Fibroblast of lung (primary cell): ENCODE measurements around the gene PACSIN1. TPM values are rescaled to one million over a fixed set of nuclear protein-coding genes. Genes with fewer than 3 reads are reported as not detected.

Experiments
- DNase-seq, 2 donors: peaks; one replicate each; pipeline versions ENCODE4 v3.0.0 to v3.0.0-alpha.2; 2010; ENCODE audit warnings: low read depth in 2 of 2
- H2AFZ ChIP-seq: 2 replicates; pipeline ENCODE4 v1.5.1; 2012; ENCODE audit warnings: low read length, control low read depth, inconsistent platforms
- H3K27ac ChIP-seq: 2 replicates; pipeline ENCODE4 v1.5.1; 2011; ENCODE audit warnings: low read length, control low read depth; ENCODE audit not compliant: insufficient read depth
- H3K27me3 ChIP-seq: 2 replicates; pipeline ENCODE4 v1.5.1; 2011; ENCODE audit warnings: mild to moderate bottlenecking, low read length; ENCODE audit not compliant: control insufficient read depth, insufficient read depth
- H3K36me3 ChIP-seq: 2 replicates; pipeline ENCODE4 v1.5.1; 2011; ENCODE audit warnings: low read length; ENCODE audit not compliant: control insufficient read depth, insufficient read depth
- H3K4me1 ChIP-seq: 2 replicates; pipeline ENCODE4 v1.5.1; 2011; ENCODE audit warnings: low read length; ENCODE audit not compliant: control insufficient read depth, insufficient read depth; ENCODE audit errors: extremely low read depth
- H3K4me2 ChIP-seq: 2 replicates; pipeline ENCODE4 v1.5.1; 2011; ENCODE audit warnings: low read length, control low read depth; ENCODE audit not compliant: insufficient read depth; ENCODE audit errors: extremely low read depth
- H3K4me3 ChIP-seq, 4 experiments: fragments of 200-600 bp in 1 of 4; sonication (generic) in 1 of 4; replicated peaks in 1 of 4; 2 replicates each; pipeline ENCODE4 v1.5.1; 2011 to 2016; ENCODE audit warnings: low read length in 4 of 4, low read depth in 3 of 4, mild to moderate bottlenecking in 3 of 4, control low read depth in 2 of 4, inconsistent platforms in 1 of 4, mixed read lengths in 1 of 4; ENCODE audit not compliant: insufficient read depth in 1 of 4; ENCODE audit errors: control extremely low read depth in 1 of 4
- H3K79me2 ChIP-seq: 2 replicates; pipeline ENCODE4 v1.5.1; 2012; ENCODE audit warnings: mild to moderate bottlenecking, low read length, inconsistent platforms; ENCODE audit not compliant: control insufficient read depth, insufficient read depth
- H3K9ac ChIP-seq: 2 replicates; pipeline ENCODE4 v1.5.1; 2011; ENCODE audit warnings: mild to moderate bottlenecking, low read length, control low read depth; ENCODE audit not compliant: insufficient read depth
- H3K9me3 ChIP-seq: 2 replicates; pipeline ENCODE4 v1.5.1; 2012; ENCODE audit warnings: low read depth, low read length; ENCODE audit not compliant: control insufficient read depth, insufficient read depth
- H4K20me1 ChIP-seq: 2 replicates; pipeline ENCODE4 v1.5.1; 2011; ENCODE audit warnings: low read length; ENCODE audit not compliant: control insufficient read depth, insufficient read depth; ENCODE audit errors: extremely low read depth
- EZH2 ChIP-seq: IDR thresholded peaks from 2 replicates; pipeline ENCODE4 v1.5.1; 2012; ENCODE audit warnings: low read length, control low read depth, mild to moderate bottlenecking; ENCODE audit errors: missing control alignments
- polyA plus RNA-seq, 2 donors: library from polyadenylated mRNA; depleted of rRNA in 1 of 2; stranded (reverse) in 1 of 2; unstranded in 1 of 2; fragments of >200 nt; gene quantifications; 2 replicates each; pipeline ENCODE4 v1.2.1, GENCODE V29; 2011 to 2012; ENCODE audit warnings: missing spikeins in 1 of 2
- total RNA-seq: library from RNA; depleted of rRNA; stranded (reverse); fragments of >200 nt; gene quantifications from 2 replicates; pipeline ENCODE4 v1.2.1, GENCODE V29; 2014
- TF ChIP-seq, protein P1 (sequence below), 2 donors: IDR thresholded peaks in 1 of 2; conservative IDR thresholded peaks in 1 of 2; 1 replicate in 1 of 2; 2 replicates in 1 of 2; pipeline ENCODE4 v1.5.1; 2011 to 2012; ENCODE audit warnings: low read length in 2 of 2, control low read depth in 1 of 2, inconsistent platforms in 1 of 2, low read depth in 1 of 2, mild to moderate bottlenecking in 1 of 2

Gene PACSIN1
- total and polyA plus RNA-seq, 2 donors (not counting 1 experiment from before 2014, with no cell fraction given), result under 0.01 TPM; not detected in 1

DNA sequence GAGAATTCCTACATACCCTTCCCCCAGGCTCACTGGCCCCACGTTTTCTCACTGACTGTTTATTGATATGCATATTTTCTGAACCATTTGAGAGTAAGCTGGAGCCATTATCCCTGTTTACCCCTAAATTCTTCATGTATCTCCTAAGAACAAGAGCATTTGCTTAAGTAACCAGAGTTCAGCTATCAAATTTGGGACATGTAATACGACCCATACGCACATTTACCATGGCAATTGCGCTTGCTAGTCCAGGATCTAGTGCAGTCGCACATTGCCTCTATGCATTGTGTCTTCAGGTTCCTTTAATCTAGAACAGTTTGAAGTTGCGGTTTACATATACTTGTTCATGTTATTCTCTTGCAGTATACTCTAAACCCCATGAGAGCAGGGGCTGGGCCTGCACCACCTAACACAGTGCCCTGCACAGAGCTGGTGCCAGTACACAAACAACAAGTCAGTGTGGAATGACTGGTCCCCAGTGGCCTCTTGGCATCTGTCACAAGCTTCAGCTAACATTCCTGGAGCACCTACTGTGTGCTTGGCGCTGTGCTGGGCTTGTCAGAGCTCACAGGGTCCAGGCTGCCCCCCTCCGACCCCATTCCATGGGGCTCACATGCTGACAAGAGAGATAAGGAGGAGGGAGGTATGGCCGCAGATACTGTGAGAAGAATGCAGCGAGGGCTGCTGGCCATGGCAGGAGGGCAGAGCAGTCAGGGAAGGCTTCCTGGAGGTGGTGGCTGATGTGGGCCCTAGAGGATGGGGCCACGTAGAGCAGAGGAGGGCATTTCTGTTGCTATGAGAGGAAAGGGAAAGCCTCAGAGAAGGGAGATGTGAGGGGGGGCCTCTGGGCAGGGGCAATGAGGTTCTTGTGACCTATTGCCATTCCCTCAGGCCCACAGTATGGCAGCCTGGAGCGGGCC lies 62.1 kb downstream of the PACSIN1 start:
- no peak for TF ChIP-seq EZH2
- TF ChIP-seq, protein P1, sequence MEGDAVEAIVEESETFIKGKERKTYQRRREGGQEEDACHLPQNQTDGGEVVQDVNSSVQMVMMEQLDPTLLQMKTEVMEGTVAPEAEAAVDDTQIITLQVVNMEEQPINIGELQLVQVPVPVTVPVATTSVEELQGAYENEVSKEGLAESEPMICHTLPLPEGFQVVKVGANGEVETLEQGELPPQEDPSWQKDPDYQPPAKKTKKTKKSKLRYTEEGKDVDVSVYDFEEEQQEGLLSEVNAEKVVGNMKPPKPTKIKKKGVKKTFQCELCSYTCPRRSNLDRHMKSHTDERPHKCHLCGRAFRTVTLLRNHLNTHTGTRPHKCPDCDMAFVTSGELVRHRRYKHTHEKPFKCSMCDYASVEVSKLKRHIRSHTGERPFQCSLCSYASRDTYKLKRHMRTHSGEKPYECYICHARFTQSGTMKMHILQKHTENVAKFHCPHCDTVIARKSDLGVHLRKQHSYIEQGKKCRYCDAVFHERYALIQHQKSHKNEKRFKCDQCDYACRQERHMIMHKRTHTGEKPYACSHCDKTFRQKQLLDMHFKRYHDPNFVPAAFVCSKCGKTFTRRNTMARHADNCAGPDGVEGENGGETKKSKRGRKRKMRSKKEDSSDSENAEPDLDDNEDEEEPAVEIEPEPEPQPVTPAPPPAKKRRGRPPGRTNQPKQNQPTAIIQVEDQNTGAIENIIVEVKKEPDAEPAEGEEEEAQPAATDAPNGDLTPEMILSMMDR (conservative IDR thresholded peaks at IDR 0.05 in 1 of 2, IDR thresholded peaks at IDR 0.05 in 1 of 2; ENCODE audit: low read depth in 1 of 2, low read length in 2 of 2), result no peak
- Histone ChIP-seq H3K79me2 (no peaks in the 10 kb centered on the region), H3K9me3 (no peaks in the 10 kb centered on the region), H3K36me3 (no peaks in the 10 kb centered on the region), H3K9ac (no peak overlapping the region), H3K4me1 (no peaks in the 10 kb centered on the region), H3K27me3 (peaks cover 8% of the 10 kb centered on the region), H4K20me1 (no peaks in the 10 kb centered on the region), H3K4me2 (no peak overlapping the region), H2AFZ (no peak overlapping the region), H3K27ac (no peak overlapping the region), H3K4me3 (no peak overlapping the region)
- no peak for DNase-seq

- Histone ChIP-seq H3K27me3 (peaks cover 8% of the 10 kb centered on the region), H3K4me3 (no peak overlapping the region), H3K9ac (no peak overlapping the region), H4K20me1 (no peaks in the 10 kb centered on the region), H3K27ac (no peak overlapping the region), H3K79me2 (no peaks in the 10 kb centered on the region), H3K4me2 (no peak overlapping the region), H3K9me3 (no peaks in the 10 kb centered on the region), H3K4me1 (no peaks in the 10 kb centered on the region), H2AFZ (no peak overlapping the region), H3K36me3 (no peaks in the 10 kb centered on the region)
- no peak for DNase-seq
- TF ChIP-seq, protein P1 (conservative IDR thresholded peaks at IDR 0.05 in 1 of 2, IDR thresholded peaks at IDR 0.05 in 1 of 2; ENCODE audit: low read depth in 1 of 2, low read length in 2 of 2), result no peak
- no peak for TF ChIP-seq EZH2
These were observed 63.3 kb downstream of the PACSIN1 start for GRCh38 chr6:34528996-34529664.

DNA sequence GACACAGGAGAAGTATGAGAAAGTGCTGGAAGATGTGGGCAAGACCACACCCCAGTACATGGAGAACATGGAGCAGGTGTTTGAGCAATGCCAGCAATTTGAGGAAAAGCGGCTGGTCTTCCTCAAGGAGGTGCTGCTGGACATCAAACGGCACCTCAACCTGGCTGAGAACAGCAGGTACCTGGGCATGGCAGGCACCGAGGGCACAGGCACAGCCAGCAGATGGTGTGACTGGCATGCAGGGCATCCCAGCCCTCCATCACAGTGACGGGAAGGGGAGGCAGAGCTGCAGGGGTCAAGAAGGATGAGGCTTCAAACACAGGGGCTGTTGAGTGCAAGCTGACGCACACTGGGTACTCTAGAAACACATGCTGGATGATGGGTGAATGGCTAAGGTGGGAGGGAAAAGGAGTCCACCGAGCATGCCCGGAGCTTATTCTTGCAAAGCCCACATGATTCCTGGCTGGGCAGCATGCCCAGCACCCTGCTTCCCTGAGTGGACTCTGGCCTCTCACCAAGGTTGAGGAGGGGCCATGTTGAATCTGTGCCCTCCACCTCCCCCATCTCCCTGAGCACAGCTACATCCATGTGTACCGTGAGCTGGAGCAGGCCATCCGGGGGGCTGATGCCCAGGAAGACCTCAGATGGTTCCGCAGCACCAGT lies 63.9 kb downstream of the PACSIN1 start:
- Histone ChIP-seq H3K4me2 (no peak overlapping the region), H2AFZ (no peak overlapping the region), H3K79me2 (no peaks in the 10 kb centered on the region), H3K4me3 (no peak overlapping the region), H3K27me3 (peaks cover 8% of the 10 kb centered on the region), H3K9ac (no peak overlapping the region), H3K9me3 (no peaks in the 10 kb centered on the region), H4K20me1 (no peaks in the 10 kb centered on the region), H3K36me3 (no peaks in the 10 kb centered on the region), H3K4me1 (no peaks in the 10 kb centered on the region), H3K27ac (no peak overlapping the region)
- TF ChIP-seq, protein P1 (conservative IDR thresholded peaks at IDR 0.05 in 1 of 2, IDR thresholded peaks at IDR 0.05 in 1 of 2; ENCODE audit: low read depth in 1 of 2, low read length in 2 of 2), result no peak
- TF ChIP-seq EZH2, result no peak
- no peak for DNase-seq
